K562 (cell line): ENCODE measurements around the gene SIRT5. TPM values are rescaled to one million over a fixed set of nuclear protein-coding genes. Genes with fewer than 3 reads are reported as not detected.

Experiments
- ATAC-seq: fragments of 200-7000 bp; cut with Tn5 transposase; 3 replicates; pipeline ENCODE4 v1.9.1; 2020; ENCODE audit warnings: moderate library complexity
- BruUV-seq: library from RNA; stranded (reverse); fragments of 400-500 nt; replicated peaks from 2 replicates; lab custom pipeline; 2021; lab: Mats Ljungman, UMichigan
- CTCF ChIA-PET: fragments of 300-600 bp; formaldehyde crosslinking; extraction: SDS; loops from one replicate; lab custom pipeline; 2021; ENCODE audit warnings: low intra/inter-chr PET ratio; lab: Yijun Ruan, JAX
- POLR2A ChIA-PET: fragments of 300-600, 350-650 bp; sonication (Branson Sonifier 250); formaldehyde crosslinking; extraction: SDS; loops from one replicate; lab custom pipeline; 2021; ENCODE audit warnings: antibody characterized with exemption, inconsistent platforms; lab: Yijun Ruan, JAX
- DNase-seq, 4 experiments: peaks; one replicate each; pipeline versions ENCODE4 v3.0.0 to v3.0.0-alpha.2; 2011 to 2018; ENCODE audit warnings: low spot score in 3 of 4, mixed read lengths in 3 of 4; ENCODE audit errors: extremely low read depth in 1 of 4
- FAIRE-seq: peaks from 2 replicates; lab custom pipeline; 2011; peaks lifted over from hg19 to GRCh38; lab: Jason Lieb, UNC
- H2AFZ ChIP-seq: 2 replicates; pipeline ENCODE4 v1.6.0; 2011; ENCODE audit warnings: low read depth, low read length, control low read depth, inconsistent platforms
- H3K27ac ChIP-seq: fragments of 200-600 bp; 3 replicates; pipeline ENCODE4 v1.8.0; 2011; ENCODE audit warnings: low read depth, mild to moderate bottlenecking, control low read depth, inconsistent platforms, low read length, moderate library complexity, mixed read lengths; ENCODE audit errors: extremely low read depth
- H3K27me3 ChIP-seq, 2 experiments: fragments of 300-600 bp in 1 of 2; 2 replicates in 1 of 2; 3 replicates in 1 of 2; pipeline versions ENCODE4 v1.6.0 to v1.8.0; 2011; ENCODE audit warnings: inconsistent platforms in 2 of 2, low read length in 2 of 2, mild to moderate bottlenecking in 1 of 2, mixed read lengths in 1 of 2, moderate library complexity in 1 of 2; ENCODE audit not compliant: control insufficient read depth in 2 of 2, insufficient read depth in 2 of 2
- H3K36me3 ChIP-seq: fragments of 300-600 bp; 3 replicates; pipeline ENCODE4 v1.8.0; 2011; ENCODE audit warnings: mild to moderate bottlenecking, low read length, inconsistent platforms; ENCODE audit not compliant: control insufficient read depth, insufficient read depth
- H3K4me1 ChIP-seq, 2 experiments: fragments of 200-600 bp in 1 of 2; replicated peaks in 1 of 2; 2 replicates in 1 of 2; 3 replicates in 1 of 2; pipeline versions ENCODE4 v1.5.1 to v1.8.0; 2011; ENCODE audit warnings: inconsistent platforms in 2 of 2, low read length in 2 of 2, mild to moderate bottlenecking in 1 of 2, mixed read lengths in 1 of 2, moderate library complexity in 1 of 2; ENCODE audit not compliant: control insufficient read depth in 2 of 2, insufficient read depth in 2 of 2
- H3K4me2 ChIP-seq: 2 replicates; pipeline ENCODE4 v1.6.1; 2011; ENCODE audit warnings: low read length, control low read depth, inconsistent platforms, mixed read lengths; ENCODE audit not compliant: insufficient read depth
- H3K4me3 ChIP-seq: fragments of 200-600 bp; sonication (generic), shearing (Covaris generic); 2 replicates; pipeline ENCODE4 v1.5.1; 2016; ENCODE audit warnings: control low read depth, inconsistent platforms
- H3K79me2 ChIP-seq: fragments of 200-600 bp; 3 replicates; pipeline ENCODE4 v1.8.0; 2011; ENCODE audit warnings: low read length, inconsistent platforms; ENCODE audit not compliant: control insufficient read depth, insufficient read depth
- H3K9ac ChIP-seq, 2 experiments: 2 replicates each; pipeline versions ENCODE4 v1.6.0 to v1.6.1; 2011; ENCODE audit warnings: low read depth in 2 of 2, low read length in 2 of 2, control low read depth in 1 of 2, inconsistent platforms in 1 of 2, mild to moderate bottlenecking in 1 of 2, mixed read lengths in 1 of 2; ENCODE audit not compliant: insufficient read depth in 1 of 2
- H3K9me1 ChIP-seq: one replicate; pipeline ENCODE4 v1.6.0; 2011; ENCODE audit warnings: inconsistent platforms, mild to moderate bottlenecking, low read length, moderate library complexity; ENCODE audit not compliant: control insufficient read depth, insufficient read depth
- H3K9me3 ChIP-seq: replicated peaks from 2 replicates; pipeline ENCODE4 v1.5.1; 2011; ENCODE audit warnings: low read depth, low read length, inconsistent platforms; ENCODE audit not compliant: control insufficient read depth, insufficient read depth
- H4K20me1 ChIP-seq: replicated peaks from 2 replicates; pipeline ENCODE4 v1.6.1; 2011; ENCODE audit warnings: low read length, inconsistent platforms, mixed read lengths; ENCODE audit not compliant: control insufficient read depth, insufficient read depth
- FOXK1 ChIP-seq: sonication (generic); formaldehyde crosslinking; IDR thresholded peaks from 2 replicates; pipeline ENCODE4 v1.8.0; 2022; ENCODE audit warnings: missing genetic modification reagents, mild to moderate bottlenecking, borderline replicate concordance
- MCM7 ChIP-seq, 2 experiments: fragments of 450-650 bp; IDR thresholded peaks; 2 replicates each; pipeline ENCODE4 v1.6.1; 2016 to 2018
- ZNF324 ChIP-seq: fragments of 250-450 bp; sonication (Bioruptor Pico); IDR thresholded peaks from 2 replicates; pipeline ENCODE4 v1.4.0; 2020; ENCODE audit warnings: mild to moderate bottlenecking
- WGBS: fragments of 100-300 bp; shearing (Covaris generic); methylation state at CpG from one replicate; pipeline ENCODE4 v1.1.6; 2016; ENCODE audit warnings: low coverage, mixed read lengths; ENCODE audit not compliant: insufficient coverage; ENCODE audit errors: missing lambda C conversion rate; 5-methylcytosine and 5-hydroxymethylcytosine counted together
- in situ Hi-C: fragments of 300-500 bp; cut with MboI; formaldehyde crosslinking; loops from 4 replicates; pipeline ENCODE4 v1.15.0; 2018; ENCODE audit warnings: inconsistent platforms, mixed read lengths
- intact Hi-C: fragments of 100-400 bp; cut with micrococcal nuclease; formaldehyde crosslinking; loops from 2 replicates; pipeline ENCODE4 v1.14.2; 2022
- polyA plus RNA-seq, 8 experiments: library from polyadenylated mRNA; depleted of rRNA in 4 of 8; stranded (reverse) in 5 of 8; unstranded in 3 of 8; fragments of >200 nt; fragmentation: Nextera tagmentation in 2 of 8; fragmentation: Illumina TruSeq in 1 of 8; extraction: Ambion mirVana in 2 of 8; extraction: Trizol in 1 of 8; gene quantifications; 2 replicates each; pipeline versions ENCODE4 v1.2.1 to v1.2.3, GENCODE V29; 2011 to 2014; ENCODE audit warnings: inconsistent platforms in 1 of 8, missing spikeins in 1 of 8
- total RNA-seq, 7 experiments: library from RNA; depleted of rRNA in 6 of 7; stranded (reverse); fragments of >200 nt in 6 of 7; fragmentation: Illumina TruSeq in 2 of 7; extraction: Trizol in 2 of 7; gene quantifications; 2 replicates each; pipeline versions ENCODE4 v1.2.1 to v1.2.3, GENCODE V29; 2011 to 2021; ENCODE audit warnings: low replicate concordance in 1 of 7
- TF ChIP-seq, protein P1 (sequence below): sonication (generic); formaldehyde crosslinking; IDR thresholded peaks from 2 replicates; pipeline ENCODE4 v1.8.0; 2022; ENCODE audit warnings: mild to moderate bottlenecking, missing genetic modification reagents, borderline replicate concordance
- TF ChIP-seq, protein P2 (sequence below): fragments of 450-650 bp; formaldehyde crosslinking; conservative IDR thresholded peaks from 2 replicates; pipeline ENCODE4 v1.4.0; 2022; ENCODE audit warnings: mild to moderate bottlenecking, missing genetic modification characterization

SIRT5 gene
- total and polyA plus RNA-seq, 9 of the 15 experiments (the other 6 are each of a cell fraction or from before 2014, with no cell fraction given) = 2.1 to 15.7 (median 11.4) TPM

DNA sequence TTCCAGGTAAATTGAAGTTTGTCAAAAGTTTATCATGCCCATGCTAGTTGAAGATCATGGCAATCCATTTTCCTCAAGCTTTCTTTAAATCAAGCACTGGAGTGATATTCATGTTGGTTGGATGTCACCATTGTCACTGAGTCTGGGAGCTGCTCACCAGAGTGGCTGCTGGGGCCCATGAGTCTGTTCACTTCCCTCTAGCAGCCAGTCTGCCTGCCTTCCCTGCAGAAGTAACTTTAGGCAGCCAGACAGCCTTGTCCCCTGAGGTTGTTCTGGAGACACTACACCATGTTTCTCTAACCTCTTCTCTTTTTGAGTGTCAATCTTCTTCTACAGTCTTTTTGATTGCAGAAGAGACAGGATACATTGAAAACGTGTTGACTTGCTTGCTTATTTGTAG, 5.5 kb downstream of the SIRT5 start:
- Histone ChIP-seq H3K4me1 (peaks cover 8 to 17% of the 10 kb centered on the region in 2 experiments; a peak in 4 of 5 replicates), H3K4me3 (no peak overlapping the region), H4K20me1 (no peaks in the 10 kb centered on the region), H3K4me2 (no peak overlapping the region), H3K9me3 (peaks cover 4% of the 10 kb centered on the region), H3K36me3 (no peaks in the 10 kb centered on the region), H3K9me1 (no peaks in the 10 kb centered on the region), H3K27ac (no peak overlapping the region), H3K27me3 (no peaks in the 10 kb centered on the region)
- BruUV-seq = no TSS peak
- intact Hi-C loops = loop anchor here (5.0 to 10.0 kb wide), 4 partner anchors 93 to 495 kb away; partner anchors contain the start of gene GFOD1
- CTCF ChIA-PET = no interaction called here
- in situ Hi-C loops = no loop called here
- FAIRE-seq = no peak
- no peak for DNase-seq
- no peak for ATAC-seq
- TF ChIP-seq FOXK1 = no peak
- no peak for TF ChIP-seq ZNF324
- TF ChIP-seq, protein P1, sequence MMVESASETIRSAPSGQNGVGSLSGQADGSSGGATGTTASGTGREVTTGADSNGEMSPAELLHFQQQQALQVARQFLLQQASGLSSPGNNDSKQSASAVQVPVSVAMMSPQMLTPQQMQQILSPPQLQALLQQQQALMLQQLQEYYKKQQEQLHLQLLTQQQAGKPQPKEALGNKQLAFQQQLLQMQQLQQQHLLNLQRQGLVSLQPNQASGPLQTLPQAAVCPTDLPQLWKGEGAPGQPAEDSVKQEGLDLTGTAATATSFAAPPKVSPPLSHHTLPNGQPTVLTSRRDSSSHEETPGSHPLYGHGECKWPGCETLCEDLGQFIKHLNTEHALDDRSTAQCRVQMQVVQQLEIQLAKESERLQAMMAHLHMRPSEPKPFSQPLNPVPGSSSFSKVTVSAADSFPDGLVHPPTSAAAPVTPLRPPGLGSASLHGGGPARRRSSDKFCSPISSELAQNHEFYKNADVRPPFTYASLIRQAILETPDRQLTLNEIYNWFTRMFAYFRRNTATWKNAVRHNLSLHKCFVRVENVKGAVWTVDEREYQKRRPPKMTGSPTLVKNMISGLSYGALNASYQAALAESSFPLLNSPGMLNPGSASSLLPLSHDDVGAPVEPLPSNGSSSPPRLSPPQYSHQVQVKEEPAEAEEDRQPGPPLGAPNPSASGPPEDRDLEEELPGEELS = no peak
- TF ChIP-seq, protein P2, sequence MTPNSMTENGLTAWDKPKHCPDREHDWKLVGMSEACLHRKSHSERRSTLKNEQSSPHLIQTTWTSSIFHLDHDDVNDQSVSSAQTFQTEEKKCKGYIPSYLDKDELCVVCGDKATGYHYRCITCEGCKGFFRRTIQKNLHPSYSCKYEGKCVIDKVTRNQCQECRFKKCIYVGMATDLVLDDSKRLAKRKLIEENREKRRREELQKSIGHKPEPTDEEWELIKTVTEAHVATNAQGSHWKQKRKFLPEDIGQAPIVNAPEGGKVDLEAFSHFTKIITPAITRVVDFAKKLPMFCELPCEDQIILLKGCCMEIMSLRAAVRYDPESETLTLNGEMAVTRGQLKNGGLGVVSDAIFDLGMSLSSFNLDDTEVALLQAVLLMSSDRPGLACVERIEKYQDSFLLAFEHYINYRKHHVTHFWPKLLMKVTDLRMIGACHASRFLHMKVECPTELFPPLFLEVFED (CRISPR knock-in tag) = no peak
- TF ChIP-seq MCM7 (IDR thresholded peaks at IDR 0.05) = no peak
- TF ChIP-seq, all 486 proteins: peak for 0
- Histone ChIP-seq H2AFZ (no peak overlapping the region), H3K79me2 (peaks cover 11% of the 10 kb centered on the region), H3K9ac (no peak overlapping the region)
- POLR2A ChIA-PET = interaction anchor here (1.1 kb wide), 1 partner anchor 12 kb away, joined by 3 read pairs; no protein-coding TSS in a partner anchor
- 24% methylated on average over 1 of the region's 1 CpG for WGBS
